ENCODE results near the gene PYCR2.

PYCR2 gene

DNA sequence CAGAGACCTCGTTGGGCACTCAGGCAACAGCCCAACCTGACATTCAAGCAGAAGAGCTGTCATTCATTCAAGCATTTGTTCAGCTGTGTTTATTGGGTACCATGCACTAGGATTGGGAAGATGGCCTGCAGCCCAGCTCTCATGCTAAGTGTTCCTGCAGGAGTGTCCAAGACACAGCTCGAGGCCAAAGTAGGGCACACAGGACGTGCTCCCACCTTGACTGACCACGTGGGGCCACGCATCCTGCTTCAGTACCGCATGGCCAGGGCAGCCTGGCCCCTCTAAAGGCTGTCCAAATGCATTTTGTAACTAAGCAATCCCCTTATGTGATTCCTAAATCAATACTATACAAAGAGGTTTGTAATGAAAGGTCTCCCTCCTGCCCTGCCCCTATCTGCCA is 9.7 kb downstream of the PYCR2 start:
- Histone ChIP-seq H2BK120ac (ENCODE audit: insufficient read depth, low read length, poor library complexity) (no peak overlapping the region), H3K36me3 (ENCODE audit: control insufficient read depth in 1 of 2, insufficient read depth in 2 of 2, low read length in 2 of 2) (peaks cover under 1 to 6% of the 10 kb centered on the region in 2 experiments), H3K79me1 (ENCODE audit: low read length) (no peaks in the 10 kb centered on the region), H3K4ac (ENCODE audit: low read depth, low read length) (no peak overlapping the region), H2AFZ (ENCODE audit: insufficient read depth, low read length, poor library complexity) (no peak overlapping the region), H2BK12ac (ENCODE audit: low read length) (no peak overlapping the region), H3K14ac (ENCODE audit: low read length) (no peak overlapping the region), H2AK5ac (ENCODE audit: low read length) (no peak overlapping the region), H3K4me1 (ENCODE audit: control insufficient read depth in 1 of 2, insufficient read depth in 2 of 2, low read length in 2 of 2) (no peaks in the 10 kb centered on the region), H3K9ac (ENCODE audit: low read length) (no peak overlapping the region), H4K91ac (ENCODE audit: low read depth, low read length) (no peak overlapping the region), H3K27me3 (ENCODE audit: insufficient read depth, low read length) (no peaks in the 10 kb centered on the region), H4K8ac (ENCODE audit: low read depth, low read length) (no peak overlapping the region), H3K4me3 (ENCODE audit: low read depth, low read length) (no peak overlapping the region), H3K27ac (ENCODE audit: low read depth, low read length) (no peak overlapping the region), H3K23ac (ENCODE audit: low read length) (no peak overlapping the region), H3K18ac (ENCODE audit: low read length) (no peak overlapping the region), H2BK5ac (ENCODE audit: low read depth, low read length, poor library complexity) (no peak overlapping the region), H3K9me3 (ENCODE audit: insufficient read depth, low read depth, low read length) (peaks cover 2% of the 10 kb centered on the region), H3K4me2 (ENCODE audit: low read length) (no peak overlapping the region), H4K12ac (ENCODE audit: low read depth, low read length) (no peak overlapping the region), H3K79me2 (ENCODE audit: control insufficient read depth, insufficient read depth, low read length, poor library complexity) (no peaks in the 10 kb centered on the region)
- DNase-seq, result no peak
- no CpG with 5 or more reads among the region's 6 CpGs for WGBS (ENCODE audit: extremely low coverage, insufficient coverage, insufficient read length)

GRCh38 chr1:225911191-225912130 is 12.6 kb downstream of the PYCR2 start:
- peak overlapping the region; percentile 43 for H3K4me2 ChIP-seq (ENCODE audit: low read length)
- no peak overlapping the region for H2BK120ac ChIP-seq (ENCODE audit: insufficient read depth, low read length, poor library complexity)
- H3K4me1 ChIP-seq (ENCODE audit: control insufficient read depth in 1 of 2, insufficient read depth in 2 of 2, low read length in 2 of 2), result no peaks in the 10 kb centered on the region
- H4K91ac ChIP-seq (ENCODE audit: low read depth, low read length), result no peak overlapping the region
- WGBS (ENCODE audit: extremely low coverage, insufficient coverage, insufficient read length), result no CpG with 5 or more reads among the region's 53 CpGs
- H2BK5ac ChIP-seq (ENCODE audit: low read depth, low read length, poor library complexity), result no peak overlapping the region
- H3K27ac ChIP-seq (ENCODE audit: low read depth, low read length), result no peak overlapping the region
- peaks cover 0 to 2% of the 10 kb centered on the region in 2 experiments for H3K36me3 ChIP-seq (ENCODE audit: control insufficient read depth in 1 of 2, insufficient read depth in 2 of 2, low read length in 2 of 2)
- no peak overlapping the region for H3K4ac ChIP-seq (ENCODE audit: low read depth, low read length)
- no peak overlapping the region for H3K9ac ChIP-seq (ENCODE audit: low read length)
- H3K79me2 ChIP-seq (ENCODE audit: control insufficient read depth, insufficient read depth, low read length, poor library complexity), result no peaks in the 10 kb centered on the region
- no peak overlapping the region for H2AK5ac ChIP-seq (ENCODE audit: low read length)
- H3K9me3 ChIP-seq (ENCODE audit: insufficient read depth, low read depth, low read length), result peaks cover 2% of the 10 kb centered on the region
- H4K8ac ChIP-seq (ENCODE audit: low read depth, low read length), result no peak overlapping the region
- H2BK12ac ChIP-seq (ENCODE audit: low read length), result no peak overlapping the region
- H3K14ac ChIP-seq (ENCODE audit: low read length), result no peak overlapping the region
- no peak overlapping the region for H4K12ac ChIP-seq (ENCODE audit: low read depth, low read length)
- DNase-seq, result peak; percentile 16 to 73
- H3K79me1 ChIP-seq (ENCODE audit: low read length), result no peaks in the 10 kb centered on the region
- H3K27me3 ChIP-seq (ENCODE audit: insufficient read depth, low read length), result no peaks in the 10 kb centered on the region
- H3K4me3 ChIP-seq (ENCODE audit: low read depth, low read length), result no peak overlapping the region
- H3K23ac ChIP-seq (ENCODE audit: low read length), result no peak overlapping the region
- no peak overlapping the region for H2AFZ ChIP-seq (ENCODE audit: insufficient read depth, low read length, poor library complexity)
- no peak overlapping the region for H3K18ac ChIP-seq (ENCODE audit: low read length)

DNA sequence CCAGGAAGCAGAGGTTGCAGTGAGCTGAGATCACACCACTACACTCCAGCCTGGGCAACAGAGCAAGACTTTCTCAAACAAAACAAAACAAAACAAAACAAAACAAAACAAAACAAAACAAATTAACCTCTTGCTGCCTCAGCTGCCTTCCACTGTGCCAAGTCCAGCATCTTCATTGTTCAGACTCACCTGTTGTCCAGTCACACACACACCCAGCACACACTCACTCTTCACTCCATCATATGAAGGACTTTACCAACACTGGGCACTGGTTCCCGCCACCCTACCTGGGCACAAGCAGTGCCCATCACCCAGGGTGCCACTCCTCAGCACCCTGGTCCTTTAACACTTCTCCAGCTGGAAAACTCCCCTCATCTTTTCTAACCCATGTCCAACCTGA is 14.6 kb downstream of the PYCR2 start:
- Histone ChIP-seq H4K91ac (ENCODE audit: low read depth, low read length) (no peak overlapping the region), H2BK120ac (ENCODE audit: insufficient read depth, low read length, poor library complexity) (no peak overlapping the region), H3K27ac (ENCODE audit: low read depth, low read length) (no peak overlapping the region), H3K4me1 (ENCODE audit: control insufficient read depth in 1 of 2, insufficient read depth in 2 of 2, low read length in 2 of 2) (no peaks in the 10 kb centered on the region), H4K12ac (ENCODE audit: low read depth, low read length) (no peak overlapping the region), H3K9ac (ENCODE audit: low read length) (peak overlapping the region; percentile 53), H2BK5ac (ENCODE audit: low read depth, low read length, poor library complexity) (no peak overlapping the region), H3K4me2 (ENCODE audit: low read length) (no peak overlapping the region), H3K18ac (ENCODE audit: low read length) (no peak overlapping the region), H4K8ac (ENCODE audit: low read depth, low read length) (no peak overlapping the region), H3K79me2 (ENCODE audit: control insufficient read depth, insufficient read depth, low read length, poor library complexity) (no peaks in the 10 kb centered on the region), H3K9me3 (ENCODE audit: insufficient read depth, low read depth, low read length) (peaks cover 2% of the 10 kb centered on the region), H3K23ac (ENCODE audit: low read length) (peak overlapping the region; percentile 91), H2AFZ (ENCODE audit: insufficient read depth, low read length, poor library complexity) (no peak overlapping the region), H3K4me3 (ENCODE audit: low read depth, low read length) (no peak overlapping the region), H3K79me1 (ENCODE audit: low read length) (no peaks in the 10 kb centered on the region), H2AK5ac (ENCODE audit: low read length) (no peak overlapping the region), H3K27me3 (ENCODE audit: insufficient read depth, low read length) (no peaks in the 10 kb centered on the region), H3K4ac (ENCODE audit: low read depth, low read length) (no peak overlapping the region), H3K14ac (ENCODE audit: low read length) (no peak overlapping the region), H3K36me3 (ENCODE audit: control insufficient read depth in 1 of 2, insufficient read depth in 2 of 2, low read length in 2 of 2) (peaks cover 0 to 2% of the 10 kb centered on the region in 2 experiments), H2BK12ac (ENCODE audit: low read length) (no peak overlapping the region)
- WGBS (ENCODE audit: extremely low coverage, insufficient coverage, insufficient read length), result no CpG with 5 or more reads among the region's 1 CpG
- no peak for DNase-seq

DNA sequence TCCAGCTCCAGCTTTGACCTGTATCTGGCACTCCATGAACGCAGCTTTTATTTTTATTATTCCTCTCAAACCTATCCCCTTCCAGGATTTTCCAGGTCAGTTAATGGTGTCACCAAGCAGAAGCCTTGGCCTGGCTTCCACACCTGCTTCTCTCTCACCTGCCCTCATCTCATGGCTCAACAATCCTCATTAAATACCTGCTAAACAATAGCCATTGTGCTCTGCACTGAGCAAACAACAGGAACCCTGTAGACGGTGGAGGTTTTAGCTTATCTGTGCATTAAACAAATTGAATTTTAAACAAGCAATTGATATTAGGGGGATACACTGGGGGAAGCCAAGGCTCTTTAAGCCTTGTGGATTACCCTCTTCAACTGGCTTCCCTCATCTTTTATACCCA is 15.3 kb downstream of the PYCR2 start:
- Histone ChIP-seq H2BK120ac (ENCODE audit: insufficient read depth, low read length, poor library complexity) (no peak overlapping the region), H3K9me3 (ENCODE audit: insufficient read depth, low read depth, low read length) (peaks cover 2% of the 10 kb centered on the region), H4K12ac (ENCODE audit: low read depth, low read length) (no peak overlapping the region), H3K27me3 (ENCODE audit: insufficient read depth, low read length) (no peaks in the 10 kb centered on the region), H3K27ac (ENCODE audit: low read depth, low read length) (no peak overlapping the region), H3K4me1 (ENCODE audit: control insufficient read depth in 1 of 2, insufficient read depth in 2 of 2, low read length in 2 of 2) (no peaks in the 10 kb centered on the region), H3K23ac (ENCODE audit: low read length) (no peak overlapping the region), H3K14ac (ENCODE audit: low read length) (no peak overlapping the region), H3K79me1 (ENCODE audit: low read length) (no peaks in the 10 kb centered on the region), H2BK5ac (ENCODE audit: low read depth, low read length, poor library complexity) (no peak overlapping the region), H2AK5ac (ENCODE audit: low read length) (no peak overlapping the region), H4K91ac (ENCODE audit: low read depth, low read length) (no peak overlapping the region), H3K36me3 (ENCODE audit: control insufficient read depth in 1 of 2, insufficient read depth in 2 of 2, low read length in 2 of 2) (peaks cover 0 to 2% of the 10 kb centered on the region in 2 experiments), H3K79me2 (ENCODE audit: control insufficient read depth, insufficient read depth, low read length, poor library complexity) (no peaks in the 10 kb centered on the region), H3K4me2 (ENCODE audit: low read length) (no peak overlapping the region), H2AFZ (ENCODE audit: insufficient read depth, low read length, poor library complexity) (no peak overlapping the region), H3K4ac (ENCODE audit: low read depth, low read length) (no peak overlapping the region), H3K18ac (ENCODE audit: low read length) (no peak overlapping the region), H3K9ac (ENCODE audit: low read length) (no peak overlapping the region), H2BK12ac (ENCODE audit: low read length) (no peak overlapping the region), H3K4me3 (ENCODE audit: low read depth, low read length) (no peak overlapping the region), H4K8ac (ENCODE audit: low read depth, low read length) (no peak overlapping the region)
- DNase-seq, result no peak
- WGBS (ENCODE audit: extremely low coverage, insufficient coverage, insufficient read length), result no CpG with 5 or more reads among the region's 2 CpGs
